Osteoblast (primary cell): ENCODE results near the gene MSN. TPM values are rescaled to one million over a fixed set of nuclear protein-coding genes. Genes with fewer than 3 reads are reported as not detected.

Experiments used
- DNase-seq: peaks from one replicate; pipeline ENCODE4 v3.0.0; 2011; ENCODE audit warnings: low spot score, mixed read lengths; ENCODE audit not compliant: insufficient read length; ENCODE audit errors: missing footprints
- H2AFZ ChIP-seq: 2 replicates; pipeline ENCODE4 v1.6.0; 2011; ENCODE audit warnings: mild to moderate bottlenecking, low read length
- H3K27ac ChIP-seq: 2 replicates; pipeline ENCODE4 v1.5.1; 2011; ENCODE audit warnings: mild to moderate bottlenecking, low read depth, low read length, moderate library complexity
- H3K27me3 ChIP-seq: 2 replicates; pipeline ENCODE4 v1.6.0; 2012; ENCODE audit warnings: mild to moderate bottlenecking, control low read depth, inconsistent platforms, low read length, moderate library complexity; ENCODE audit not compliant: insufficient read depth
- H3K36me3 ChIP-seq: 2 replicates; pipeline ENCODE4 v1.5.1; 2011; ENCODE audit warnings: mild to moderate bottlenecking, low read length, control low read depth, moderate library complexity; ENCODE audit not compliant: insufficient read depth
- H3K4me1 ChIP-seq: 2 replicates; pipeline ENCODE4 v1.5.1; 2011; ENCODE audit warnings: mild to moderate bottlenecking, low read length, control low read depth, moderate library complexity; ENCODE audit not compliant: insufficient read depth
- H3K4me2 ChIP-seq: 2 replicates; pipeline ENCODE4 v1.6.0; 2011; ENCODE audit warnings: mild to moderate bottlenecking, low read length; ENCODE audit not compliant: insufficient read depth
- H3K4me3 ChIP-seq: fragments of 200-600 bp; sonication (generic); 3 replicates; pipeline ENCODE4 v1.5.1; 2012; ENCODE audit warnings: mild to moderate bottlenecking, low read length, inconsistent platforms; ENCODE audit not compliant: insufficient read depth
- H3K79me2 ChIP-seq: 2 replicates; pipeline ENCODE4 v1.6.0; 2012; ENCODE audit warnings: mild to moderate bottlenecking, low read length, control low read depth, inconsistent platforms; ENCODE audit not compliant: insufficient read depth
- H3K9me3 ChIP-seq: 2 replicates; pipeline ENCODE4 v1.5.1; 2011; ENCODE audit warnings: low read depth, low read length, control low read depth
- H4K20me1 ChIP-seq: 2 replicates; pipeline ENCODE4 v1.6.0; 2012; ENCODE audit warnings: mild to moderate bottlenecking, low read length, control low read depth; ENCODE audit not compliant: insufficient read depth
- CTCF ChIP-seq: IDR thresholded peaks from 2 replicates; pipeline ENCODE4 v1.5.1; 2011; ENCODE audit warnings: mild to moderate bottlenecking, low read depth, low read length, moderate library complexity; ENCODE audit errors: extremely low read depth
- total RNA-seq: library from RNA; depleted of rRNA; stranded (reverse); fragments of >200 nt; gene quantifications from 2 replicates; pipeline ENCODE4 v1.2.3, GENCODE V29; 2012

The MSN gene
- total RNA-seq, 1 donor: 249 TPM

- Histone ChIP-seq H3K9me3 (no peaks in the 10 kb centered on the region), H3K27ac (peak overlapping the region; percentile 81), H3K27me3 (no peaks in the 10 kb centered on the region), H4K20me1 (peaks cover 33% of the 10 kb centered on the region), H3K4me3 (no peak overlapping the region), H3K4me2 (peak overlapping the region; percentile 53), H3K36me3 (peaks cover 6% of the 10 kb centered on the region), H2AFZ (no peak overlapping the region), H3K4me1 (peaks cover 41% of the 10 kb centered on the region), H3K79me2 (peaks cover 95% of the 10 kb centered on the region)
- TF ChIP-seq CTCF: no peak
- DNase-seq: no peak
Observed at GRCh38 chrX:65697211-65697641, 29.8 kb downstream of the MSN start.

DNA sequence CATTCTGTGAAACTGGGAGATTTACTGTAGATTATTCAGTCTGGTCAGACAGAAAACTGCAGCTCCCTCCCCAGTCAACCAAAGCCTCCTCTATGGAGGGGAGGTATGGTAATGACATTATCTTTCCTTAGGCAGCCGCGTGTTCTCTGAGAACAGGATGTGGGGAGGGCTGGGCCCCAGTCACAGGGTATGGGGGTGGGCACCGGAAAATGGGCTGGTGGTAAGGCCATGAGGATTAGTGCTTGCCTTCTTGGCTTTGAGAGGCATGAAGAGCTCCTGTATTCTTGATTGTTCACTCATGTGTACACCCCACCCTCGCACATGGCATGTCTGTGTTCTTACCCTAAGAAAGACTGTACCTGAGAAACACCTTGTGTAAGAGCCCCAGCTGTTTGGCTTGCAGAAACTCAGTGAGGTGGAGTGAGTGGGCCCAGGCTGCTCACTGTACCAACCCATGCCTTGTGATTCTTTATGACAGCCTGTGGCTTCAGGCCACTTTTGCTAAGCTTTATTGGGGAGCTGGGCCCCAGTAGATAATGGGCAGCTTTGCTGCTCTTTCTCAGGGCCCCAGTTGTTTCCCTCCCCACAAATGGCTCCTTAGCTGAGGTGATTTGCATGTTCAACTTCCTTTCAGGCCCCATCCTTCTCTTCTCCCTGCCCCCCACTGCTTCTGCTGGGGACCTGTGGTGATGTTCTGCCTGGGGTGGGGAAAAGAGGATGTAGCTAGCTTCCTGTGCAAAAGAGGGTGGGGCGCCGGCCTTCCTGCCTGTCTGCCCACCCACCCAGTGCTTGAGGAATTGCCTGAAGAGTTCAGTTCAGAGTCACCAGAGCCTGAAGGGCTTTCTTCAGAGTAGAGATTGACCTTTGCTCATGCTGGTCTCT, 30.7 kb downstream of the MSN start:
- Histone ChIP-seq H3K4me1 (peaks cover 41% of the 10 kb centered on the region), H3K4me2 (peak overlapping the region; percentile 53), H3K9me3 (no peaks in the 10 kb centered on the region), H3K36me3 (peaks cover 6% of the 10 kb centered on the region), H3K27ac (peak overlapping the region; percentile 81), H3K79me2 (peaks cover 93% of the 10 kb centered on the region), H4K20me1 (peaks cover 33% of the 10 kb centered on the region), H3K27me3 (no peaks in the 10 kb centered on the region), H3K4me3 (no peak overlapping the region), H2AFZ (no peak overlapping the region)
- DNase-seq: no peak
- no peak for TF ChIP-seq CTCF

GRCh38 chrX:65702956-65703355, 35.5 kb downstream of the MSN start:
- peaks cover 77% of the 10 kb centered on the region for H3K79me2 ChIP-seq
- peaks cover 6% of the 10 kb centered on the region for H3K36me3 ChIP-seq
- peak overlapping the region; percentile 69 for H3K27ac ChIP-seq
- H3K27me3 ChIP-seq: no peaks in the 10 kb centered on the region
- H3K9me3 ChIP-seq: no peaks in the 10 kb centered on the region
- peaks cover 35% of the 10 kb centered on the region for H3K4me1 ChIP-seq
- TF ChIP-seq CTCF: no peak
- no peak overlapping the region for H3K4me3 ChIP-seq
- peaks cover 39% of the 10 kb centered on the region for H4K20me1 ChIP-seq
- no peak overlapping the region for H2AFZ ChIP-seq
- DNase-seq: peak; percentile 21
- no peak overlapping the region for H3K4me2 ChIP-seq

DNA sequence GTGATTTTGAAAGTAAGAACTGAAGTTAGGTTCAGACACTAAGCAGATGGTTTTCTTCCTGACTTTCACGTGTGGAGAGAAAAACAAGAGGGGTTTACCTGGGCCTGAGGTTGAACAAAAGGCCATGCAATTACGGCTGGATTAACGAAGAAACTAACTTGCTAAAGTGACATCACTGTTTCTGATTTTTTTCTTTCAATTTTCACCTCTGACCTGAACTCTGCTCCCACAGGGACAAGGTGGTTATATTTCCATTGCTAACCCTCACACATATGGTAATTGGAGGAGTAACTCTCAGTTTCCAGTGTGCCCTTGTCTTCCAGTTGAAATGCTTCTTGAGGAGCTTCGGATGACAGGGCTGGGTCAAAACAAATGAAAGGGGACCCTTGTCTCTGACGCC, 38.0 kb downstream of the MSN start:
- peaks cover 38% of the 10 kb centered on the region for H4K20me1 ChIP-seq
- H3K36me3 ChIP-seq: peaks cover 11% of the 10 kb centered on the region
- TF ChIP-seq CTCF: no peak
- H3K9me3 ChIP-seq: no peaks in the 10 kb centered on the region
- H3K4me1 ChIP-seq: peaks cover 28% of the 10 kb centered on the region
- H3K4me2 ChIP-seq: no peak overlapping the region
- H3K27ac ChIP-seq: peak overlapping the region; percentile 26
- no peak overlapping the region for H3K4me3 ChIP-seq
- H3K79me2 ChIP-seq: peaks cover 74% of the 10 kb centered on the region
- H3K27me3 ChIP-seq: no peaks in the 10 kb centered on the region
- no peak for DNase-seq
- no peak overlapping the region for H2AFZ ChIP-seq
